SK-N-SH treated with all-trans-retinoic acid at 6 μM for 48 hours (cell line): ENCODE data around the gene MT1HL1.

Source experiments
- ATAC-seq: fragments of 200-7000 bp; cut with Tn5 transposase; 3 replicates; pipeline ENCODE4 v1.9.1; 2020; ENCODE audit warnings: mild to moderate bottlenecking, moderate library complexity
- ARNTL ChIP-seq: fragments of 450-650 bp; formaldehyde crosslinking; IDR thresholded peaks from 2 replicates; pipeline ENCODE4 v1.5.0; 2020; ENCODE audit warnings: low read depth, mild to moderate bottlenecking, moderate library complexity, borderline replicate concordance
- BACH2 ChIP-seq: fragments of 250-450 bp; sonication (Bioruptor Pico); IDR thresholded peaks from 2 replicates; pipeline ENCODE4 v1.9.0; 2021; ENCODE audit warnings: mild to moderate bottlenecking, borderline replicate concordance
- CSDC2 ChIP-seq: fragments of 250-450 bp; sonication (Bioruptor Pico); IDR thresholded peaks from 2 replicates; pipeline ENCODE4 v1.5.0; 2020; ENCODE audit warnings: mild to moderate bottlenecking, moderate library complexity
- ESRRG ChIP-seq: fragments of 250-450 bp; sonication (Bioruptor Pico); IDR thresholded peaks from 2 replicates; pipeline ENCODE4 v1.6.1; 2021; ENCODE audit warnings: mild to moderate bottlenecking
- GLIS3 ChIP-seq: fragments of 250-450 bp; sonication (Bioruptor Pico); IDR thresholded peaks from 2 replicates; pipeline ENCODE4 v1.5.0; 2020; ENCODE audit warnings: mild to moderate bottlenecking, moderate library complexity
- ISL1 ChIP-seq: fragments of 250-450 bp; sonication (Bioruptor Pico); IDR thresholded peaks from 2 replicates; pipeline ENCODE4 v2.1.2; 2022; ENCODE audit warnings: mild to moderate bottlenecking, moderate library complexity
- OSR1 ChIP-seq: fragments of 250-450 bp; sonication (Bioruptor Pico); IDR thresholded peaks from 2 replicates; pipeline ENCODE4 v1.8.0; 2022; ENCODE audit warnings: moderate library complexity, mild to moderate bottlenecking, inconsistent platforms
- PATZ1 ChIP-seq: fragments of 250-450 bp; sonication (Bioruptor Pico); IDR thresholded peaks from 2 replicates; pipeline ENCODE4 v1.8.0; 2020; ENCODE audit warnings: mild to moderate bottlenecking, moderate library complexity, borderline replicate concordance
- POU6F1 ChIP-seq: fragments of 250-450 bp; sonication (Bioruptor Pico); IDR thresholded peaks from 2 replicates; pipeline ENCODE4 v1.8.0; 2021; ENCODE audit warnings: low read depth, mild to moderate bottlenecking, moderate library complexity, borderline replicate concordance
- PPARA ChIP-seq: fragments of 250-450 bp; sonication (Bioruptor Pico); IDR thresholded peaks from 2 replicates; pipeline ENCODE4 v1.5.0; 2020; ENCODE audit warnings: mild to moderate bottlenecking, borderline replicate concordance
- RARB ChIP-seq: fragments of 250-450 bp; sonication (Bioruptor Pico); IDR thresholded peaks from 2 replicates; pipeline ENCODE4 v1.8.0; 2021; ENCODE audit warnings: mild to moderate bottlenecking, moderate library complexity
- SNAI2 ChIP-seq: fragments of 250-450 bp; sonication (Bioruptor Pico); IDR thresholded peaks from 2 replicates; pipeline ENCODE4 v1.5.0; 2020; ENCODE audit warnings: mild to moderate bottlenecking, moderate library complexity
- TCF4 ChIP-seq: fragments of 250-450 bp; sonication (Bioruptor Pico); IDR thresholded peaks from 2 replicates; pipeline ENCODE4 v1.8.0; 2021; ENCODE audit warnings: mild to moderate bottlenecking, moderate library complexity, borderline replicate concordance
- TOX ChIP-seq: fragments of 250-450 bp; sonication (Bioruptor Pico); IDR thresholded peaks from 2 replicates; pipeline ENCODE4 v1.8.0; 2021; ENCODE audit warnings: mild to moderate bottlenecking, moderate library complexity, borderline replicate concordance
- ZC3H10 ChIP-seq: fragments of 250-450 bp; sonication (Bioruptor Pico); IDR thresholded peaks from 2 replicates; pipeline ENCODE4 v1.5.1; 2021; ENCODE audit warnings: mild to moderate bottlenecking, moderate library complexity
- ZFP3 ChIP-seq: fragments of 250-450 bp; sonication (Bioruptor Pico); IDR thresholded peaks from 2 replicates; pipeline ENCODE4 v1.5.0; 2020; ENCODE audit warnings: mild to moderate bottlenecking, moderate library complexity
- ZFP30 ChIP-seq: fragments of 450-650 bp; formaldehyde crosslinking; IDR thresholded peaks from 2 replicates; pipeline ENCODE4 v1.5.0; 2022; ENCODE audit warnings: mild to moderate bottlenecking, moderate library complexity
- ZNF565 ChIP-seq: fragments of 450-650 bp; formaldehyde crosslinking; conservative IDR thresholded peaks from 2 replicates; pipeline ENCODE4 v1.5.0; 2020; ENCODE audit warnings: low read depth, mild to moderate bottlenecking, moderate library complexity
- ZNF70 ChIP-seq: fragments of 450-650 bp; formaldehyde crosslinking; IDR thresholded peaks from 2 replicates; pipeline ENCODE4 v1.5.0; 2020; ENCODE audit warnings: mild to moderate bottlenecking, moderate library complexity
- ZNF8 ChIP-seq: fragments of 450-650 bp; formaldehyde crosslinking; IDR thresholded peaks from 2 replicates; pipeline ENCODE4 v1.5.0; 2020; ENCODE audit warnings: mild to moderate bottlenecking, moderate library complexity
- TF ChIP-seq, protein P1 (sequence below): fragments of 250-450 bp; sonication (Bioruptor Pico); IDR thresholded peaks from 2 replicates; pipeline ENCODE4 v1.5.1; 2021; ENCODE audit warnings: mild to moderate bottlenecking, moderate library complexity
- TF ChIP-seq, protein P2 (sequence below): fragments of 250-450 bp; sonication (Bioruptor Pico); IDR thresholded peaks from 2 replicates; pipeline ENCODE4 v1.5.1; 2020; ENCODE audit warnings: low read depth, mild to moderate bottlenecking, moderate library complexity
- TF ChIP-seq, protein P3 (sequence below): fragments of 250-450 bp; sonication (Bioruptor Pico); IDR thresholded peaks from 2 replicates; pipeline ENCODE4 v1.5.0; 2020; ENCODE audit warnings: mild to moderate bottlenecking, moderate library complexity

Gene MT1HL1

DNA sequence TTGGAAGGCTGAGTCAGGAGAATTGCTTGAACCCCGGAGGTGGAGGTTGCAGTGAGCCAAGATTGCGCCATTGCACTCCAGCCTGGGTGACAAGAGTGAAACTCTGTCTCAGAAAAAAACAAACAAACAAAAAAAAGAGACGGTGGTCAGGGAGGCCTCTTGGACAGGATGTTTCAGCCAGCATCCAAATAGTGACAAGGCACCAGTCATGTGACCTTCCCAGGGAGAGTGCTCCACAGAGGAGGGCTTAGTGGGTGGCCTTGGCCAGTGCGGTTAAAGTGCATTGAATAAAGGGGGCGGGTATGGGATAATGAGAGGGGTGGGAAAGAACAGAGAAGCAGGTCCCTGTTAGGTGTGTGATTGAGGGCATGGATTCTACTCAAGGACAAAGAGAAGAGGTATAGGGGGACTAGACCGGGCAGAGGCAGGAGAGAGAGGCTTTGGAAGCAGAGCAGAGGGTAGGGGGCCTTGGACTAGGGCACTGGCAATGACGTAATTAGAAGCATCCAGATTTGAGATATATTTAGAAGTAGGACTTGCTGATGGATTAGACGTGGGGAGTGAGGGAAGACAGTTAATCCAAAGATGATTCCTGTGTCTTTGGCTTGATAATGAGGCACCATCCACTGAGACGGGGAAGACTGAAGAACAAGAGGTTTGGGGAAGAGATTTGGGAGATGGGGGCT is 25.8 kb upstream of the MT1HL1 start:
- no peak for TF ChIP-seq ZFP3
- TF ChIP-seq ZNF8 (CRISPR knock-in tag), result no peak
- TF ChIP-seq ARNTL, result no peak
- TF ChIP-seq TCF4, result no peak
- no peak for TF ChIP-seq OSR1 (CRISPR knock-in tag)
- TF ChIP-seq, protein P1, sequence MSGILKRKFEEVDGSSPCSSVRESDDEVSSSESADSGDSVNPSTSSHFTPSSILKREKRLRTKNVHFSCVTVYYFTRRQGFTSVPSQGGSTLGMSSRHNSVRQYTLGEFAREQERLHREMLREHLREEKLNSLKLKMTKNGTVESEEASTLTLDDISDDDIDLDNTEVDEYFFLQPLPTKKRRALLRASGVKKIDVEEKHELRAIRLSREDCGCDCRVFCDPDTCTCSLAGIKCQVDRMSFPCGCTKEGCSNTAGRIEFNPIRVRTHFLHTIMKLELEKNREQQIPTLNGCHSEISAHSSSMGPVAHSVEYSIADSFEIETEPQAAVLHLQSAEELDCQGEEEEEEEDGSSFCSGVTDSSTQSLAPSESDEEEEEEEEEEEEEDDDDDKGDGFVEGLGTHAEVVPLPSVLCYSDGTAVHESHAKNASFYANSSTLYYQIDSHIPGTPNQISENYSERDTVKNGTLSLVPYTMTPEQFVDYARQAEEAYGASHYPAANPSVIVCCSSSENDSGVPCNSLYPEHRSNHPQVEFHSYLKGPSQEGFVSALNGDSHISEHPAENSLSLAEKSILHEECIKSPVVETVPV (CRISPR knock-in tag), result no peak
- TF ChIP-seq ESRRG (CRISPR knock-in tag), result no peak
- TF ChIP-seq TOX (CRISPR knock-in tag), result no peak
- TF ChIP-seq, protein P2, sequence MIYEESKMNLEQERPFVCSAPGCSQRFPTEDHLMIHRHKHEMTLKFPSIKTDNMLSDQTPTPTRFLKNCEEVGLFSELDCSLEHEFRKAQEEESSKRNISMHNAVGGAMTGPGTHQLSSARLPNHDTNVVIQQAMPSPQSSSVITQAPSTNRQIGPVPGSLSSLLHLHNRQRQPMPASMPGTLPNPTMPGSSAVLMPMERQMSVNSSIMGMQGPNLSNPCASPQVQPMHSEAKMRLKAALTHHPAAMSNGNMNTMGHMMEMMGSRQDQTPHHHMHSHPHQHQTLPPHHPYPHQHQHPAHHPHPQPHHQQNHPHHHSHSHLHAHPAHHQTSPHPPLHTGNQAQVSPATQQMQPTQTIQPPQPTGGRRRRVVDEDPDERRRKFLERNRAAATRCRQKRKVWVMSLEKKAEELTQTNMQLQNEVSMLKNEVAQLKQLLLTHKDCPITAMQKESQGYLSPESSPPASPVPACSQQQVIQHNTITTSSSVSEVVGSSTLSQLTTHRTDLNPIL (CRISPR knock-in tag), result no peak
- TF ChIP-seq ZNF70, result no peak
- no peak for TF ChIP-seq ZC3H10
- TF ChIP-seq BACH2, result no peak
- no peak for TF ChIP-seq PATZ1 (CRISPR knock-in tag)
- TF ChIP-seq PPARA (CRISPR knock-in tag), result no peak
- TF ChIP-seq, protein P3, sequence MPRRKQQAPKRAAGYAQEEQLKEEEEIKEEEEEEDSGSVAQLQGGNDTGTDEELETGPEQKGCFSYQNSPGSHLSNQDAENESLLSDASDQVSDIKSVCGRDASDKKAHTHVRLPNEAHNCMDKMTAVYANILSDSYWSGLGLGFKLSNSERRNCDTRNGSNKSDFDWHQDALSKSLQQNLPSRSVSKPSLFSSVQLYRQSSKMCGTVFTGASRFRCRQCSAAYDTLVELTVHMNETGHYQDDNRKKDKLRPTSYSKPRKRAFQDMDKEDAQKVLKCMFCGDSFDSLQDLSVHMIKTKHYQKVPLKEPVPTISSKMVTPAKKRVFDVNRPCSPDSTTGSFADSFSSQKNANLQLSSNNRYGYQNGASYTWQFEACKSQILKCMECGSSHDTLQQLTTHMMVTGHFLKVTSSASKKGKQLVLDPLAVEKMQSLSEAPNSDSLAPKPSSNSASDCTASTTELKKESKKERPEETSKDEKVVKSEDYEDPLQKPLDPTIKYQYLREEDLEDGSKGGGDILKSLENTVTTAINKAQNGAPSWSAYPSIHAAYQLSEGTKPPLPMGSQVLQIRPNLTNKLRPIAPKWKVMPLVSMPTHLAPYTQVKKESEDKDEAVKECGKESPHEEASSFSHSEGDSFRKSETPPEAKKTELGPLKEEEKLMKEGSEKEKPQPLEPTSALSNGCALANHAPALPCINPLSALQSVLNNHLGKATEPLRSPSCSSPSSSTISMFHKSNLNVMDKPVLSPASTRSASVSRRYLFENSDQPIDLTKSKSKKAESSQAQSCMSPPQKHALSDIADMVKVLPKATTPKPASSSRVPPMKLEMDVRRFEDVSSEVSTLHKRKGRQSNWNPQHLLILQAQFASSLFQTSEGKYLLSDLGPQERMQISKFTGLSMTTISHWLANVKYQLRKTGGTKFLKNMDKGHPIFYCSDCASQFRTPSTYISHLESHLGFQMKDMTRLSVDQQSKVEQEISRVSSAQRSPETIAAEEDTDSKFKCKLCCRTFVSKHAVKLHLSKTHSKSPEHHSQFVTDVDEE (CRISPR knock-in tag), result no peak
- no peak for TF ChIP-seq ZNF565 (CRISPR knock-in tag)
- TF ChIP-seq RARB (CRISPR knock-in tag), result no peak
- no peak for TF ChIP-seq POU6F1
- TF ChIP-seq ISL1, result no peak
- no peak for TF ChIP-seq SNAI2
- ATAC-seq, result no peak

DNA sequence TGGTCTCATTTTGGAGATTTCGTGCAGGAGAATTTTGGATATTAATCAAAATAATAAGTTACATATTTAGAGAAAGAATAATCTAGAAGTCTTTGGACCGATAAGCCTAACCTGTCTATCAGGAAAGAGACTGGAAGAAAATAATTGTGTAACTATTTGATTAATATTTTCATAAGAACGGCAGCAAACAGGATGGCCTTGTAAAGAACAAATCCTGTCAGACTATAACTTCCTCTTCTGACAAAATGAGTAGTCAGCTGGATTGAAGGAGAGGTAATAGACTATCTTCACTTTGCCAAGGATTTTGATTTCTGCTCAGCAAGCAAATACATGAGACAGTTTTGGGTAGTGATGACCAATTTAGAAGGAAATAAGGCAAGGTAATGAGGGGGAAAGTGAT is 25.0 kb upstream of the MT1HL1 start:
- TF ChIP-seq ZC3H10 (no peak), PPARA (CRISPR knock-in tag) (no peak), CSDC2 (no peak), ZFP30 (CRISPR knock-in tag) (no peak), BACH2 (no peak), RARB (CRISPR knock-in tag) (no peak), ARNTL (no peak), TOX (CRISPR knock-in tag) (no peak), POU6F1 (no peak), ISL1 (no peak), SNAI2 (no peak), GLIS3 (CRISPR knock-in tag) (no peak), ZNF8 (CRISPR knock-in tag) (no peak), TCF4 (no peak), ZFP3 (no peak), ZNF565 (CRISPR knock-in tag) (no peak)
- TF ChIP-seq, protein P2 (CRISPR knock-in tag), result no peak
- TF ChIP-seq, protein P1 (CRISPR knock-in tag), result no peak
- no peak for ATAC-seq
